SH-SY5Y (cell line): ENCODE measurements around the gene VAV2.

Source experiments
- GATA2 ChIP-seq: IDR thresholded peaks from 2 replicates; pipeline ENCODE4 v1.6.1; 2011; ENCODE audit warnings: mild to moderate bottlenecking, low read depth, low read length
- GATA3 ChIP-seq: IDR thresholded peaks from 2 replicates; pipeline ENCODE4 v1.6.1; 2011; ENCODE audit warnings: low read depth, mild to moderate bottlenecking, low read length, moderate library complexity

VAV2 gene

GRCh38 chr9:134032456-134033222 is 40.5 kb upstream of the VAV2 start:
- TF ChIP-seq GATA2 (no peak), GATA3 (no peak)

- TF ChIP-seq GATA3 = no peak
- no peak for TF ChIP-seq GATA2
Observed at GRCh38 chr9:134031783-134032182, 39.7 kb upstream of the VAV2 start.

GRCh38 chr9:134030821-134031470 is 38.8 kb upstream of the VAV2 start:
- TF ChIP-seq GATA2 = no peak
- no peak for TF ChIP-seq GATA3

GRCh38 chr9:134029248-134030226 is 37.4 kb upstream of the VAV2 start:
- TF ChIP-seq GATA2 (no peak), GATA3 (no peak)

GRCh38 chr9:134028575-134029247 is 36.6 kb upstream of the VAV2 start:
- TF ChIP-seq GATA2 (no peak), GATA3 (no peak)

- TF ChIP-seq GATA3 (no peak), GATA2 (no peak)
Observed at GRCh38 chr9:134028076-134028475, 36.0 kb upstream of the VAV2 start.

GRCh38 chr9:134027561-134027960 is 35.4 kb upstream of the VAV2 start:
- TF ChIP-seq GATA3 (no peak), GATA2 (no peak)

GRCh38 chr9:134026981-134027380 is 34.9 kb upstream of the VAV2 start:
- TF ChIP-seq GATA2 = no peak
- no peak for TF ChIP-seq GATA3

GRCh38 chr9:134026581-134026980 is 34.5 kb upstream of the VAV2 start:
- TF ChIP-seq GATA3 (no peak), GATA2 (no peak)

- TF ChIP-seq GATA2 (no peak), GATA3 (no peak)
Observed at GRCh38 chr9:134025606-134026541, 33.8 kb upstream of the VAV2 start.

GRCh38 chr9:134024828-134025605 is 32.9 kb upstream of the VAV2 start, which contains the start of gene BRD3OS:
Gene BRD3OS (plus strand): TSS chr9:134025481. CDS start chr9:134026748, 1,267 bp downstream.
- TF ChIP-seq GATA2 (no peak), GATA3 (no peak)
